ENCODE results near the gene ZNF662.

Gene ZNF662

GRCh38 chr3:42942693-42943092, 36.8 kb downstream of the ZNF662 start:
- no peak for DNase-seq

GRCh38 chr3:42946050-42946449, 40.1 kb downstream of the ZNF662 start:
- no peak for DNase-seq

GRCh38 chr3:42957573-42957972, 51.6 kb downstream of the ZNF662 start:
- DNase-seq, result no peak

- no peak for DNase-seq
Observed at GRCh38 chr3:42960282-42960681, 54.3 kb downstream of the ZNF662 start.

- DNase-seq, result no peak
Observed at GRCh38 chr3:42960786-42961185, 54.8 kb downstream of the ZNF662 start.

- DNase-seq, result no peak
Observed at GRCh38 chr3:42961633-42962032, 55.7 kb downstream of the ZNF662 start.

GRCh38 chr3:42963269-42963668, 57.3 kb downstream of the ZNF662 start:
- DNase-seq, result no peak

GRCh38 chr3:42964266-42964665, 58.3 kb downstream of the ZNF662 start:
- DNase-seq, result no peak
